OCI-LY1 (cell line): ENCODE data around the gene LRP2.

Experiments used
- H2AFZ ChIP-seq: fragments of 200-600 bp; sonication (generic), shearing (Covaris generic); 2 replicates; pipeline ENCODE4 v1.6.0; 2014; ENCODE audit warnings: antibody characterized with exemption, mild to moderate bottlenecking, low read length
- H3F3A ChIP-seq: fragments of 200-600 bp; sonication (generic), shearing (Covaris generic); 2 replicates; pipeline ENCODE4 v1.6.0; 2014; ENCODE audit warnings: mild to moderate bottlenecking, antibody characterized with exemption, low read length, moderate library complexity; ENCODE audit not compliant: insufficient read depth
- H3K27ac ChIP-seq: fragments of 200-600 bp; sonication (generic); 2 replicates; pipeline ENCODE4 v1.5.1; 2014; ENCODE audit warnings: low read length, mixed run types, mild to moderate bottlenecking, low read depth; ENCODE audit not compliant: poor library complexity, severe bottlenecking
- H3K27me3 ChIP-seq: fragments of 200-600 bp; sonication (generic); 2 replicates; pipeline ENCODE4 v1.6.0; 2014; ENCODE audit warnings: antibody characterized with exemption, mild to moderate bottlenecking, low read length, moderate library complexity; ENCODE audit not compliant: insufficient read depth
- H3K36me3 ChIP-seq: fragments of 200-600 bp; sonication (generic); 2 replicates; pipeline ENCODE4 v1.6.1; 2014; ENCODE audit warnings: mild to moderate bottlenecking, antibody characterized with exemption, low read length, moderate library complexity, mixed read lengths; ENCODE audit not compliant: insufficient read depth
- H3K4me1 ChIP-seq: fragments of 200-600 bp; sonication (generic); 2 replicates; pipeline ENCODE4 v1.5.1; 2014; ENCODE audit warnings: mild to moderate bottlenecking, low read length, moderate library complexity; ENCODE audit not compliant: insufficient read depth, severe bottlenecking
- H3K4me2 ChIP-seq: fragments of 200-600 bp; sonication (generic), shearing (Covaris generic); 2 replicates; pipeline ENCODE4 v1.6.1; 2014; ENCODE audit warnings: low read length
- H3K4me3 ChIP-seq: fragments of 200-600 bp; sonication (generic); 2 replicates; pipeline ENCODE4 v1.5.1; 2014; ENCODE audit warnings: low read length, low read depth, mild to moderate bottlenecking, mixed read lengths; ENCODE audit not compliant: poor library complexity, severe bottlenecking
- H3K79me2 ChIP-seq: fragments of 200-600 bp; shearing (Covaris generic); 2 replicates; pipeline ENCODE4 v1.6.1; 2016; ENCODE audit warnings: mixed run types, low read length, mixed read lengths; ENCODE audit not compliant: insufficient read depth
- H3K9ac ChIP-seq: fragments of 200-600 bp; sonication (generic), shearing (Covaris generic); 2 replicates; pipeline ENCODE4 v1.6.1; 2014; ENCODE audit warnings: mild to moderate bottlenecking, low read length, mixed read lengths
- H3K9me2 ChIP-seq: fragments of 200-600 bp; sonication (generic), shearing (Covaris generic); 2 replicates; pipeline ENCODE4 v1.6.1; 2014; ENCODE audit warnings: low read depth, mild to moderate bottlenecking, low read length, mixed read lengths
- H3K9me3 ChIP-seq: fragments of 200-600 bp; shearing (Covaris generic); 2 replicates; pipeline ENCODE4 v1.6.1; 2014; ENCODE audit warnings: low read length, mixed read lengths
- H4K20me1 ChIP-seq: fragments of 200-600 bp; sonication (generic), shearing (Covaris generic); 2 replicates; pipeline ENCODE4 v1.6.0; 2016; ENCODE audit warnings: mild to moderate bottlenecking, low read length; ENCODE audit not compliant: insufficient read depth
- EZH2 ChIP-seq: fragments of 200-600 bp; sonication (generic), shearing (Covaris generic); IDR thresholded peaks from 2 replicates; pipeline ENCODE4 v1.8.0; 2017; ENCODE audit warnings: borderline replicate concordance, mixed run types, mild to moderate bottlenecking, antibody characterized with exemption, low read length, moderate library complexity, mixed read lengths
- TF ChIP-seq, protein P1 (sequence below): fragments of 200-600 bp; sonication (generic), shearing (Covaris generic); IDR thresholded peaks from 2 replicates; pipeline ENCODE4 v1.5.1; 2017; ENCODE audit warnings: mild to moderate bottlenecking, antibody characterized with exemption, low read length, moderate library complexity, mixed read lengths

Gene LRP2

DNA sequence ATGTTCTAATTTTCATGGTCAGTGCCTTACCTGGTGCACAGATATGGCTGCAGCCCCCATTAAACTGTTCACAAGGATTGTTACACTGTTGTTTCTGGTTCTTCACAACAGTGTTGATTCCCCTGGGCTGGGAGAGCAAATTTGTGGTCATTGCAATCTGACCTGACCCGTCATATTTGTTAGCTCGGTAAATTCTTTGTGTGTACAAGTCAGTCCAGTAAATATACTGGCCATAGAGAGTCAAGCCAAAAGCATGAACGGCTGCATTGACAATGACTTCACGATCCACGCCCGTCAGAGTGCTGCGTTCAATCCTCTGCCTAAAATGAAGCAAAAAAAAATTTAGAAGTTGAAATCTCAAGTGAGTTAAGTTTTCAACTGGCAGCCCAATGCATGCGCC is 158.4 kb downstream of the LRP2 start:
- Histone ChIP-seq H3K79me2 (no peaks in the 10 kb centered on the region), H3K9me3 (no peaks in the 10 kb centered on the region), H3K4me3 (no peak overlapping the region), H3K4me2 (no peak overlapping the region), H4K20me1 (no peaks in the 10 kb centered on the region), H3K27ac (no peak overlapping the region), H3F3A (no peaks in the 10 kb centered on the region), H3K9ac (no peak overlapping the region), H3K4me1 (no peaks in the 10 kb centered on the region), H3K27me3 (no peaks in the 10 kb centered on the region; the same call in 1 of the 2 replicates), H3K9me2 (no peaks in the 10 kb centered on the region), H3K36me3 (no peaks in the 10 kb centered on the region), H2AFZ (no peak overlapping the region)
- no peak for TF ChIP-seq EZH2
- TF ChIP-seq, protein P1, sequence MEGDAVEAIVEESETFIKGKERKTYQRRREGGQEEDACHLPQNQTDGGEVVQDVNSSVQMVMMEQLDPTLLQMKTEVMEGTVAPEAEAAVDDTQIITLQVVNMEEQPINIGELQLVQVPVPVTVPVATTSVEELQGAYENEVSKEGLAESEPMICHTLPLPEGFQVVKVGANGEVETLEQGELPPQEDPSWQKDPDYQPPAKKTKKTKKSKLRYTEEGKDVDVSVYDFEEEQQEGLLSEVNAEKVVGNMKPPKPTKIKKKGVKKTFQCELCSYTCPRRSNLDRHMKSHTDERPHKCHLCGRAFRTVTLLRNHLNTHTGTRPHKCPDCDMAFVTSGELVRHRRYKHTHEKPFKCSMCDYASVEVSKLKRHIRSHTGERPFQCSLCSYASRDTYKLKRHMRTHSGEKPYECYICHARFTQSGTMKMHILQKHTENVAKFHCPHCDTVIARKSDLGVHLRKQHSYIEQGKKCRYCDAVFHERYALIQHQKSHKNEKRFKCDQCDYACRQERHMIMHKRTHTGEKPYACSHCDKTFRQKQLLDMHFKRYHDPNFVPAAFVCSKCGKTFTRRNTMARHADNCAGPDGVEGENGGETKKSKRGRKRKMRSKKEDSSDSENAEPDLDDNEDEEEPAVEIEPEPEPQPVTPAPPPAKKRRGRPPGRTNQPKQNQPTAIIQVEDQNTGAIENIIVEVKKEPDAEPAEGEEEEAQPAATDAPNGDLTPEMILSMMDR = no peak

DNA sequence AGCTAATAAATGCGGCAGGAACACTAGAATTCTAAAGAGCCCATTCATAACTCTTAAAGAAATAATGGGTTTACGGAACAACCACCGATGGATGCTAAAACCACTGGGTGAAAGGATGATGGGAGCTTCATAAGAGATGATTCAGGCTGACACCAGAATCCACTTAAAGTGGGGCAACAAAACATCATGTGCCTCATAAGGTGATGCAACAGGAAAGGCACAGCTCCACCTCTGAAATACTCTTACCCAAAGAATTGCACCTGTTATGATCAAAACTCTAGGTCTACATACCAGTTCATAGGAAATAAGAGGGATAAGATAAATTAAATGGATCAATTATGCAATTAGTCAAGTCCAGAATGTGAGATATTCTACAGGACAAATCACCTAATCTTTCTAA is 161.6 kb downstream of the LRP2 start:
- H4K20me1 ChIP-seq = no peaks in the 10 kb centered on the region
- no peaks in the 10 kb centered on the region for H3K27me3 ChIP-seq
- no peak overlapping the region for H3K4me2 ChIP-seq
- no peak overlapping the region for H3K9ac ChIP-seq
- no peak overlapping the region for H3K4me3 ChIP-seq
- H3K27ac ChIP-seq = no peak overlapping the region
- no peak overlapping the region for H2AFZ ChIP-seq
- TF ChIP-seq EZH2 = no peak
- TF ChIP-seq, protein P1 = no peak
- no peaks in the 10 kb centered on the region for H3K4me1 ChIP-seq
- no peaks in the 10 kb centered on the region for H3F3A ChIP-seq
- no peaks in the 10 kb centered on the region for H3K79me2 ChIP-seq
- no peaks in the 10 kb centered on the region for H3K36me3 ChIP-seq
- H3K9me2 ChIP-seq = no peaks in the 10 kb centered on the region
- no peaks in the 10 kb centered on the region for H3K9me3 ChIP-seq

DNA sequence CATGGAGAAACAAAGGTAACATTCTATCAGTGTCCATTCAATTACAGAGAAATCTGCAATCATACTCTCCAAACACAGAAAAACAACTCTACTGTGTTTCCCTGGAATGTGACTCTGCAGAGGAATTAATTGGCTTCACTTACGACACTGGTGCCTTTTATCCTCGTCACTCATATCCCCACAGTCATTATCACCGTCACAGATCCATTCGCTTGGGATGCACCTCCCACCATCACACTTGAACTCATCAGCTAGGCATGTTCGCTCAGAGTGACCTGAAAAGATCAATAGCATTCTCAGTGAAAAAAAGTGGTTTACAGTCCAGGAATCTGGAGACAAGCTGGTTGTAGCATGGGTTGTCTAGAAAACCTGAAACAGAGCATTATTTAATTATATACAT is 168.7 kb downstream of the LRP2 start:
- Histone ChIP-seq H3K9me2 (no peaks in the 10 kb centered on the region), H3K27ac (no peak overlapping the region), H3F3A (no peaks in the 10 kb centered on the region), H3K79me2 (no peaks in the 10 kb centered on the region), H3K9me3 (no peaks in the 10 kb centered on the region), H3K36me3 (no peaks in the 10 kb centered on the region), H3K27me3 (no peaks in the 10 kb centered on the region), H3K4me1 (no peaks in the 10 kb centered on the region), H4K20me1 (no peaks in the 10 kb centered on the region), H3K4me2 (no peak overlapping the region), H2AFZ (no peak overlapping the region), H3K9ac (no peak overlapping the region), H3K4me3 (no peak overlapping the region)
- TF ChIP-seq EZH2 = no peak
- TF ChIP-seq, protein P1 = no peak
